Measurements from ENCODE around the gene KCTD7. TPM values are rescaled to one million over a fixed set of nuclear protein-coding genes. Genes with fewer than 3 reads are reported as not detected.

The KCTD7 gene
- total and polyA plus RNA-seq, 2 of the 13 experiments (the other 11 are each of a cell fraction or from before 2014, with no cell fraction given), result 7.3 to 13.5 TPM

GRCh38 chr7:66654275-66655112, 25.8 kb downstream of the KCTD7 start (continued):
- peak; percentile 25; the same call in 1 of the 2 replicates for TF ChIP-seq GPN1 (CRISPR knock-in tag; IDR thresholded peaks at IDR 0.05; ENCODE audit: borderline replicate concordance)
- no peak for TF ChIP-seq ZBTB37 (CRISPR knock-in tag; IDR thresholded peaks at IDR 0.05)
- peak; percentile 89 for TF ChIP-seq ZNF18 (CRISPR knock-in tag; IDR thresholded peaks at IDR 0.05; ENCODE audit: insufficient replicate concordance)
- peak; percentile 92 for TF ChIP-seq PRDM10 (CRISPR knock-in tag; IDR thresholded peaks at IDR 0.05; ENCODE audit: low read depth)
- peak; percentile 91 for TF ChIP-seq ZNF883 (CRISPR knock-in tag; IDR thresholded peaks at IDR 0.05; ENCODE audit: not compliant biosample characterization)
- TF ChIP-seq ZBTB34 (CRISPR knock-in tag; IDR thresholded peaks at IDR 0.05), result peak; percentile 57; the same call in 1 of the 2 replicates
- TF ChIP-seq POLR2AphosphoS5 (IDR thresholded peaks at IDR 0.05; ENCODE audit: low read depth, low read length), result peak; percentile 93
- TF ChIP-seq GABPA (IDR thresholded peaks at IDR 0.05; ENCODE audit: low read depth, low read length), result peak; percentile 85
- TF ChIP-seq GABPA (CRISPR knock-in tag; IDR thresholded peaks at IDR 0.05; ENCODE audit: low read depth), result peak; percentile 95
- no peak for TF ChIP-seq HNRNPUL1 (IDR thresholded peaks at IDR 0.05; ENCODE audit: low read depth, low read length)
- no peak for TF ChIP-seq MBD4 (IDR thresholded peaks at IDR 0.05; ENCODE audit: borderline replicate concordance, low read length)
- no peak for TF ChIP-seq CBX2 (IDR thresholded peaks at IDR 0.05; ENCODE audit: low read depth, low read length)
- TF ChIP-seq CBX2 (CRISPR knock-in tag; IDR thresholded peaks at IDR 0.05; ENCODE audit: low read depth), result no peak
- TF ChIP-seq POLR2AphosphoS2 (IDR thresholded peaks at IDR 0.05; ENCODE audit: low read depth, low read length), result peak; percentile 41; the same call in 1 of the 2 replicates
- TF ChIP-seq HOMEZ (CRISPR knock-in tag; IDR thresholded peaks at IDR 0.05; ENCODE audit: low read depth), result no peak

Data from HepG2 (cell line).